HEK293 (cell line): ENCODE measurements around the gene CIAO2A.

ENCODE experiments used
- CTCF ChIA-PET: fragments of 350-600 bp; formaldehyde crosslinking; extraction: SDS; loops from one replicate; lab custom pipeline; 2021; ENCODE audit warnings: antibody characterized with exemption; lab: Yijun Ruan, JAX
- POLR2A ChIA-PET: fragments of 300-600 bp; formaldehyde crosslinking; extraction: SDS; loops from one replicate; lab custom pipeline; 2020; ENCODE audit warnings: antibody characterized with exemption, inconsistent platforms; lab: Yijun Ruan, JAX
- H3K27ac ChIP-seq: fragments of 200-500 bp; sonication (Bioruptor generic); 2 replicates; pipeline ENCODE4 v1.5.1; 2014; ENCODE audit warnings: low read depth, low read length, control low read depth, inconsistent platforms; ENCODE audit errors: extremely low read depth
- H3K36me3 ChIP-seq, 2 experiments: fragments of 200-500 bp in 1 of 2; sonication (Bioruptor generic) in 1 of 2; 1 replicate in 1 of 2; 2 replicates in 1 of 2; pipeline ENCODE4 v1.5.1; 2014 to 2017; ENCODE audit warnings: inconsistent platforms in 2 of 2, low read length in 2 of 2; ENCODE audit not compliant: control insufficient read depth in 2 of 2, insufficient read depth in 1 of 2
- H3K4me1 ChIP-seq: fragments of 200-500 bp; sonication (Bioruptor generic); 2 replicates; pipeline ENCODE4 v1.5.1; 2014; ENCODE audit warnings: mild to moderate bottlenecking, low read length, inconsistent platforms; ENCODE audit not compliant: control insufficient read depth, insufficient read depth
- H3K4me3 ChIP-seq: 2 replicates; pipeline ENCODE4 v1.5.1; 2011; ENCODE audit warnings: low read depth, mild to moderate bottlenecking, control low read depth, low read length, moderate library complexity
- H3K9me3 ChIP-seq: fragments of 200-500 bp; sonication (Bioruptor generic); 2 replicates; pipeline ENCODE4 v1.5.1; 2014; ENCODE audit warnings: low read depth, low read length, inconsistent platforms; ENCODE audit not compliant: control insufficient read depth, insufficient read depth
- GLIS2 ChIP-seq: fragments of 450-650 bp; formaldehyde crosslinking; IDR thresholded peaks from 2 replicates; pipeline ENCODE4 v1.5.1; 2016; ENCODE audit warnings: missing biosample characterization, missing genetic modification characterization
- KLF8 ChIP-seq: fragments of 450-650 bp; formaldehyde crosslinking; IDR thresholded peaks from 2 replicates; pipeline ENCODE4 v1.5.1; 2016; ENCODE audit warnings: missing biosample characterization, missing genetic modification characterization
- ZBTB8A ChIP-seq: fragments of 450-650 bp; formaldehyde crosslinking; IDR thresholded peaks from 2 replicates; pipeline ENCODE4 v1.5.1; 2016; ENCODE audit warnings: missing biosample characterization, missing genetic modification characterization
- ZEB2 ChIP-seq: fragments of 450-650 bp; formaldehyde crosslinking; IDR thresholded peaks from 2 replicates; pipeline ENCODE4 v1.5.1; 2016; ENCODE audit warnings: missing biosample characterization, missing genetic modification characterization
- ZFP37 ChIP-seq: fragments of 450-650 bp; formaldehyde crosslinking; IDR thresholded peaks from 2 replicates; pipeline ENCODE4 v1.5.1; 2016; ENCODE audit warnings: missing biosample characterization, missing genetic modification characterization
- ZIC2 ChIP-seq: fragments of 450-650 bp; formaldehyde crosslinking; IDR thresholded peaks from 2 replicates; pipeline ENCODE4 v1.5.1; 2016; ENCODE audit warnings: missing biosample characterization, missing genetic modification characterization
- ZNF155 ChIP-seq: fragments of 450-650 bp; formaldehyde crosslinking; IDR thresholded peaks from 2 replicates; pipeline ENCODE4 v1.5.1; 2016; ENCODE audit warnings: missing biosample characterization, missing genetic modification characterization
- ZNF335 ChIP-seq: fragments of 450-650 bp; formaldehyde crosslinking; conservative IDR thresholded peaks from 2 replicates; pipeline ENCODE4 v1.5.1; 2016; ENCODE audit warnings: missing biosample characterization, missing genetic modification characterization
- ZNF510 ChIP-seq: fragments of 450-650 bp; formaldehyde crosslinking; IDR thresholded peaks from 2 replicates; pipeline ENCODE4 v1.5.1; 2018; ENCODE audit warnings: mild to moderate bottlenecking, missing genetic modification characterization, missing biosample characterization; ENCODE audit not compliant: insufficient replicate concordance
- ZNF600 ChIP-seq: fragments of 450-650 bp; formaldehyde crosslinking; IDR thresholded peaks from 2 replicates; pipeline ENCODE4 v1.5.1; 2016; ENCODE audit warnings: missing biosample characterization, missing genetic modification characterization
- ZNF654 ChIP-seq: fragments of 450-650 bp; formaldehyde crosslinking; IDR thresholded peaks from 2 replicates; pipeline ENCODE4 v1.5.1; 2016; ENCODE audit warnings: low read depth, missing biosample characterization, missing genetic modification characterization
- ZNF660 ChIP-seq: fragments of 450-650 bp; IDR thresholded peaks from 2 replicates; pipeline ENCODE4 v1.5.1; 2018; ENCODE audit warnings: missing biosample characterization, mild to moderate bottlenecking, missing genetic modification characterization
- ZNF76 ChIP-seq: fragments of 450-650 bp; formaldehyde crosslinking; IDR thresholded peaks from 2 replicates; pipeline ENCODE4; 2016; ENCODE audit warnings: low read depth, missing biosample characterization, missing genetic modification characterization, borderline replicate concordance
- TF ChIP-seq, protein P1 (sequence below): fragments of 450-650 bp; formaldehyde crosslinking; IDR thresholded peaks from 2 replicates; pipeline ENCODE4 v1.5.1; 2016; ENCODE audit warnings: missing biosample characterization, missing genetic modification characterization
- TF ChIP-seq, protein P2 (sequence below): fragments of 450-650 bp; formaldehyde crosslinking; optimal IDR thresholded peaks from 2 replicates; pipeline ENCODE3; 2016; ENCODE audit warnings: missing biosample characterization, mild to moderate bottlenecking, missing genetic modification characterization
- TF ChIP-seq, protein P3 (sequence below): fragments of 450-650 bp; formaldehyde crosslinking; IDR thresholded peaks from 2 replicates; pipeline ENCODE4 v1.5.1; 2016; ENCODE audit warnings: missing biosample characterization, missing genetic modification characterization, low read depth
- TF ChIP-seq, protein P4 (sequence below): fragments of 450-650 bp; formaldehyde crosslinking; IDR thresholded peaks from 2 replicates; pipeline ENCODE4 v1.5.1; 2016; ENCODE audit warnings: missing biosample characterization, missing genetic modification characterization
- TF ChIP-seq, protein P5 (sequence below): fragments of 450-650 bp; formaldehyde crosslinking; IDR thresholded peaks from 2 replicates; pipeline ENCODE4 v1.5.1; 2017; ENCODE audit warnings: missing biosample characterization, missing genetic modification characterization
- TF ChIP-seq, protein P6 (sequence below): fragments of 450-650 bp; formaldehyde crosslinking; IDR thresholded peaks from 2 replicates; pipeline ENCODE4 v1.5.1; 2016; ENCODE audit warnings: missing biosample characterization, missing genetic modification characterization
- TF ChIP-seq, protein P7 (sequence below): fragments of 450-650 bp; formaldehyde crosslinking; IDR thresholded peaks from 2 replicates; pipeline ENCODE4 v1.5.1; 2016; ENCODE audit warnings: missing biosample characterization, missing genetic modification characterization

Gene CIAO2A

DNA sequence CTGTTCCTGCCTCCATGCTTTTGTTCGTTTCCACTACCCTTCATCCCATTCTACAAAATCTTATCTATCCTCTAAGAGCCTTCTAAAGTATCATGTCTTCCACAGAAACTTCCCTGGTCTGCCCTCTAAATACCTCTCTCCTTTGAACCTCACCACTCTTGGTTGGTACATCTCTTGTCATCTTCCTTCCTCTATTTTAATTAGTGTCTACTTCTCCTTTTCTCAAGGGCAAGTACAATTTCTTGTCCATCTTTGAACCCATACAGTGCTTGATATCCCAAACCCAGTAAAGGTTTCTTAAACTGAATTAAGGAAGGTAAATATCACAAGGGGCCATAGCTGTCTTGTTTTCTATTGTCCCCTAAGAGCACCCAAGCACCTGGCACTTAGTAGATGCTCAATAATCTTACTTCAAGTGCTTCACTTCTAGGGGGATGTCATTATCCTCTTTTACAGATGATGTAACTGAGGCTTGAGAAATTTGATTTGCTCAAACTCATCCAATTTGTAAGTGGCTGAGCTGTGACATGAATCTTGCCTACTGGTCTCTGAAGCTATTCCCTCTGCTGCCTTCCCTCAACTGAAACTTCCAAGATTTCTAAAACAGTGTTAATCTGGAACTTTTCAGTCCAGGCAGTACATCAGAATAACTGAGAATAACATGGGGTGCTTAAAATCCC, 44.7 kb downstream of the CIAO2A start (continued):
- TF ChIP-seq ZNF155 (tag by site-specific recombination) = no peak
- TF ChIP-seq ZFP37 (tag by site-specific recombination) = no peak
- no peak for TF ChIP-seq ZNF510
- TF ChIP-seq ZNF654 (tag by site-specific recombination) = no peak
- TF ChIP-seq, protein P1, sequence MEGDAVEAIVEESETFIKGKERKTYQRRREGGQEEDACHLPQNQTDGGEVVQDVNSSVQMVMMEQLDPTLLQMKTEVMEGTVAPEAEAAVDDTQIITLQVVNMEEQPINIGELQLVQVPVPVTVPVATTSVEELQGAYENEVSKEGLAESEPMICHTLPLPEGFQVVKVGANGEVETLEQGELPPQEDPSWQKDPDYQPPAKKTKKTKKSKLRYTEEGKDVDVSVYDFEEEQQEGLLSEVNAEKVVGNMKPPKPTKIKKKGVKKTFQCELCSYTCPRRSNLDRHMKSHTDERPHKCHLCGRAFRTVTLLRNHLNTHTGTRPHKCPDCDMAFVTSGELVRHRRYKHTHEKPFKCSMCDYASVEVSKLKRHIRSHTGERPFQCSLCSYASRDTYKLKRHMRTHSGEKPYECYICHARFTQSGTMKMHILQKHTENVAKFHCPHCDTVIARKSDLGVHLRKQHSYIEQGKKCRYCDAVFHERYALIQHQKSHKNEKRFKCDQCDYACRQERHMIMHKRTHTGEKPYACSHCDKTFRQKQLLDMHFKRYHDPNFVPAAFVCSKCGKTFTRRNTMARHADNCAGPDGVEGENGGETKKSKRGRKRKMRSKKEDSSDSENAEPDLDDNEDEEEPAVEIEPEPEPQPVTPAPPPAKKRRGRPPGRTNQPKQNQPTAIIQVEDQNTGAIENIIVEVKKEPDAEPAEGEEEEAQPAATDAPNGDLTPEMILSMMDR (tag by site-specific recombination) = no peak

DNA sequence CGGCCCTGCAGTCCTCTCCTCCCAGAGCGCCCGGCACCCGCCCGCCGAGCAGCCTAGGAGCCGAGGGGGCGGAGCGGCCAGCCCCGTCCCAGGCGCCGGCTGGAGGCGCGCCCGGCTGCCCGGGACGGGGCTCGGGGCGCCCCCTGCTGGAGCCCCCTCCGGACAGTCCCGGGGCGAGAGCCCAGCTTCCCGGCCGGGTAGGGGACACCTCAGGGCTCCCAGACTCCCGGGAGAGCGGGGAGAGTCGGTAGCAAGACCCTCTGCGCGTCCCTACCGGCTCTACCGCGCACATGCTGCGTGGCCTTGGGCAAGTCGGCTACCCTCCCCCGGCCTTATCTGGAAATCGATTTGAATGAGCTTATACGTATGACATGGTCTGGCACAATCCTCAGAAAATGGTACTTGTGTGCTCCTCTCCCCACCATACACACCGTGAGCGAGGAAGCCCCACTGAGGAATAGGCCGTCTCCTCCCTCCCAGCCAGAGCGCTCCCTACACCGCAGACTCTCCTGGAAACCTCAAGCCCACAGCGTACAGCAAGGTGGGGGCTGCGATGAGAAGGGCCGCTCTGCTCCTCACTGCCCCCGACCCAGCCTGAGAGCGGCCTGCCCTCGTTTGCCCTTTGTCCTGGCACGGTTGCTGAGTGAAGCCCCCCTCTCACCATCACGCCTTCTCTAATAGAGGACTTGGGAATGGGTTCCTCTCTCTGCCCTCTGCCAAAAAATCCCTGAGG, 47.1 kb downstream of the CIAO2A start, which contains the start of gene DAPK2:
TSS of gene DAPK2 (minus strand) at position 65 of the 733 bp plus-strand sequence. CDS start 6,224 bp downstream, outside the sequence.
- POLR2A ChIA-PET = interaction anchor here (1.0 to 1.2 kb wide), 2 partner anchors 8 to 363 kb away, joined by 3 to 4 read pairs; no protein-coding TSS in a partner anchor
- H3K27ac ChIP-seq = no peak within 1 kb of the TSS; the same call in 1 of the 2 replicates
- TF ChIP-seq ZNF600 (peak; percentile 48; the same call in 1 of the 2 replicates), ZBTB8A (tag by site-specific recombination) (peak; percentile 57; the same call in 1 of the 2 replicates), ZIC2 (tag by site-specific recombination) (peak; percentile 62), ZNF76 (tag by site-specific recombination) (peak; percentile 46; the same call in 1 of the 2 replicates), ZNF654 (tag by site-specific recombination) (0 out of 2 replicates have a peak, but pooled peaks have one; percentile 5), GLIS2 (peak; percentile 24; the same call in 1 of the 2 replicates), KLF8 (no peak), ZEB2 (tag by site-specific recombination) (peak; percentile 33; the same call in 1 of the 2 replicates), ZNF660 (tag by site-specific recombination) (peak; percentile 40; the same call in 1 of the 2 replicates), ZNF335 (tag by site-specific recombination) (peak; percentile 11; the same call in 1 of the 2 replicates)
- TF ChIP-seq, protein P2, sequence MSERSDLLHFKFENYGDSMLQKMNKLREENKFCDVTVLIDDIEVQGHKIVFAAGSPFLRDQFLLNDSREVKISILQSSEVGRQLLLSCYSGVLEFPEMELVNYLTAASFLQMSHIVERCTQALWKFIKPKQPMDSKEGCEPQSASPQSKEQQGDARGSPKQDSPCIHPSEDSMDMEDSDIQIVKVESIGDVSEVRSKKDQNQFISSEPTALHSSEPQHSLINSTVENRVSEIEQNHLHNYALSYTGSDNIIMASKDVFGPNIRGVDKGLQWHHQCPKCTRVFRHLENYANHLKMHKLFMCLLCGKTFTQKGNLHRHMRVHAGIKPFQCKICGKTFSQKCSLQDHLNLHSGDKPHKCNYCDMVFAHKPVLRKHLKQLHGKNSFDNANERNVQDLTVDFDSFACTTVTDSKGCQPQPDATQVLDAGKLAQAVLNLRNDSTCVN (tag by site-specific recombination) = peak; percentile 41
- TF ChIP-seq, protein P3, sequence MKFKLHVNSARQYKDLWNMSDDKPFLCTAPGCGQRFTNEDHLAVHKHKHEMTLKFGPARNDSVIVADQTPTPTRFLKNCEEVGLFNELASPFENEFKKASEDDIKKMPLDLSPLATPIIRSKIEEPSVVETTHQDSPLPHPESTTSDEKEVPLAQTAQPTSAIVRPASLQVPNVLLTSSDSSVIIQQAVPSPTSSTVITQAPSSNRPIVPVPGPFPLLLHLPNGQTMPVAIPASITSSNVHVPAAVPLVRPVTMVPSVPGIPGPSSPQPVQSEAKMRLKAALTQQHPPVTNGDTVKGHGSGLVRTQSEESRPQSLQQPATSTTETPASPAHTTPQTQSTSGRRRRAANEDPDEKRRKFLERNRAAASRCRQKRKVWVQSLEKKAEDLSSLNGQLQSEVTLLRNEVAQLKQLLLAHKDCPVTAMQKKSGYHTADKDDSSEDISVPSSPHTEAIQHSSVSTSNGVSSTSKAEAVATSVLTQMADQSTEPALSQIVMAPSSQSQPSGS (tag by site-specific recombination) = no peak
- TF ChIP-seq, protein P4, sequence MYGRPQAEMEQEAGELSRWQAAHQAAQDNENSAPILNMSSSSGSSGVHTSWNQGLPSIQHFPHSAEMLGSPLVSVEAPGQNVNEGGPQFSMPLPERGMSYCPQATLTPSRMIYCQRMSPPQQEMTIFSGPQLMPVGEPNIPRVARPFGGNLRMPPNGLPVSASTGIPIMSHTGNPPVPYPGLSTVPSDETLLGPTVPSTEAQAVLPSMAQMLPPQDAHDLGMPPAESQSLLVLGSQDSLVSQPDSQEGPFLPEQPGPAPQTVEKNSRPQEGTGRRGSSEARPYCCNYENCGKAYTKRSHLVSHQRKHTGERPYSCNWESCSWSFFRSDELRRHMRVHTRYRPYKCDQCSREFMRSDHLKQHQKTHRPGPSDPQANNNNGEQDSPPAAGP (tag by site-specific recombination) = no peak
- TF ChIP-seq, protein P5, sequence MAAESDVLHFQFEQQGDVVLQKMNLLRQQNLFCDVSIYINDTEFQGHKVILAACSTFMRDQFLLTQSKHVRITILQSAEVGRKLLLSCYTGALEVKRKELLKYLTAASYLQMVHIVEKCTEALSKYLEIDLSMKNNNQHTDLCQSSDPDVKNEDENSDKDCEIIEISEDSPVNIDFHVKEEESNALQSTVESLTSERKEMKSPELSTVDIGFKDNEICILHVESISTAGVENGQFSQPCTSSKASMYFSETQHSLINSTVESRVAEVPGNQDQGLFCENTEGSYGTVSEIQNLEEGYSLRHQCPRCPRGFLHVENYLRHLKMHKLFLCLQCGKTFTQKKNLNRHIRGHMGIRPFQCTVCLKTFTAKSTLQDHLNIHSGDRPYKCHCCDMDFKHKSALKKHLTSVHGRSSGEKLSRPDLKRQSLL (tag by site-specific recombination) = no peak
- TF ChIP-seq, protein P6, sequence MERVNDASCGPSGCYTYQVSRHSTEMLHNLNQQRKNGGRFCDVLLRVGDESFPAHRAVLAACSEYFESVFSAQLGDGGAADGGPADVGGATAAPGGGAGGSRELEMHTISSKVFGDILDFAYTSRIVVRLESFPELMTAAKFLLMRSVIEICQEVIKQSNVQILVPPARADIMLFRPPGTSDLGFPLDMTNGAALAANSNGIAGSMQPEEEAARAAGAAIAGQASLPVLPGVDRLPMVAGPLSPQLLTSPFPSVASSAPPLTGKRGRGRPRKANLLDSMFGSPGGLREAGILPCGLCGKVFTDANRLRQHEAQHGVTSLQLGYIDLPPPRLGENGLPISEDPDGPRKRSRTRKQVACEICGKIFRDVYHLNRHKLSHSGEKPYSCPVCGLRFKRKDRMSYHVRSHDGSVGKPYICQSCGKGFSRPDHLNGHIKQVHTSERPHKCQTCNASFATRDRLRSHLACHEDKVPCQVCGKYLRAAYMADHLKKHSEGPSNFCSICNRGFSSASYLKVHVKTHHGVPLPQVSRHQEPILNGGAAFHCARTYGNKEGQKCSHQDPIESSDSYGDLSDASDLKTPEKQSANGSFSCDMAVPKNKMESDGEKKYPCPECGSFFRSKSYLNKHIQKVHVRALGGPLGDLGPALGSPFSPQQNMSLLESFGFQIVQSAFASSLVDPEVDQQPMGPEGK (tag by site-specific recombination) = 0 out of 2 replicates have a peak, but pooled peaks have one; percentile 44
- TF ChIP-seq, protein P7, sequence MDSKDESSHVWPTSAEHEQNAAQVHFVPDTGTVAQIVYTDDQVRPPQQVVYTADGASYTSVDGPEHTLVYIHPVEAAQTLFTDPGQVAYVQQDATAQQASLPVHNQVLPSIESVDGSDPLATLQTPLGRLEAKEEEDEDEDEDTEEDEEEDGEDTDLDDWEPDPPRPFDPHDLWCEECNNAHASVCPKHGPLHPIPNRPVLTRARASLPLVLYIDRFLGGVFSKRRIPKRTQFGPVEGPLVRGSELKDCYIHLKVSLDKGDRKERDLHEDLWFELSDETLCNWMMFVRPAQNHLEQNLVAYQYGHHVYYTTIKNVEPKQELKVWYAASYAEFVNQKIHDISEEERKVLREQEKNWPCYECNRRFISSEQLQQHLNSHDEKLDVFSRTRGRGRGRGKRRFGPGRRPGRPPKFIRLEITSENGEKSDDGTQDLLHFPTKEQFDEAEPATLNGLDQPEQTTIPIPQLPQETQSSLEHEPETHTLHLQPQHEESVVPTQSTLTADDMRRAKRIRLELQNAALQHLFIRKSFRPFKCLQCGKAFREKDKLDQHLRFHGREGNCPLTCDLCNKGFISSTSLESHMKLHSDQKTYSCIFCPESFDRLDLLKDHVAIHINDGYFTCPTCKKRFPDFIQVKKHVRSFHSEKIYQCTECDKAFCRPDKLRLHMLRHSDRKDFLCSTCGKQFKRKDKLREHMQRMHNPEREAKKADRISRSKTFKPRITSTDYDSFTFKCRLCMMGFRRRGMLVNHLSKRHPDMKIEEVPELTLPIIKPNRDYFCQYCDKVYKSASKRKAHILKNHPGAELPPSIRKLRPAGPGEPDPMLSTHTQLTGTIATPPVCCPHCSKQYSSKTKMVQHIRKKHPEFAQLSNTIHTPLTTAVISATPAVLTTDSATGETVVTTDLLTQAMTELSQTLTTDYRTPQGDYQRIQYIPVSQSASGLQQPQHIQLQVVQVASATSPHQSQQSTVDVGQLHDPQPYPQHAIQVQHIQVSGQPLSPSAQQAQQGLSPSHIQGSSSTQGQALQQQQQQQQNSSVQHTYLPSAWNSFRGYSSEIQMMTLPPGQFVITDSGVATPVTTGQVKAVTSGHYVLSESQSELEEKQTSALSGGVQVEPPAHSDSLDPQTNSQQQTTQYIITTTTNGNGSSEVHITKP (tag by site-specific recombination) = peak; percentile 45

More for the DNA sequence above, 47.1 kb downstream of the CIAO2A start, which contains the start of gene DAPK2:
- H3K4me1 ChIP-seq = 0 out of 2 replicates have a peak, but pooled peaks cover 3% of the 10 kb centered on the region
- no peaks in the 10 kb centered on the region for H3K36me3 ChIP-seq
- no peaks in the 10 kb centered on the region for H3K9me3 ChIP-seq
- CTCF ChIA-PET = interaction anchor here (0.6 to 2.7 kb wide), 16 partner anchors 10 to 1712 kb away, joined by 3 to 19 read pairs (median 3); no protein-coding TSS in a partner anchor
- H3K4me3 ChIP-seq = peak within 1 kb of the TSS; percentile 36
